ENCODE results near the gene MEIS1.

DNA sequence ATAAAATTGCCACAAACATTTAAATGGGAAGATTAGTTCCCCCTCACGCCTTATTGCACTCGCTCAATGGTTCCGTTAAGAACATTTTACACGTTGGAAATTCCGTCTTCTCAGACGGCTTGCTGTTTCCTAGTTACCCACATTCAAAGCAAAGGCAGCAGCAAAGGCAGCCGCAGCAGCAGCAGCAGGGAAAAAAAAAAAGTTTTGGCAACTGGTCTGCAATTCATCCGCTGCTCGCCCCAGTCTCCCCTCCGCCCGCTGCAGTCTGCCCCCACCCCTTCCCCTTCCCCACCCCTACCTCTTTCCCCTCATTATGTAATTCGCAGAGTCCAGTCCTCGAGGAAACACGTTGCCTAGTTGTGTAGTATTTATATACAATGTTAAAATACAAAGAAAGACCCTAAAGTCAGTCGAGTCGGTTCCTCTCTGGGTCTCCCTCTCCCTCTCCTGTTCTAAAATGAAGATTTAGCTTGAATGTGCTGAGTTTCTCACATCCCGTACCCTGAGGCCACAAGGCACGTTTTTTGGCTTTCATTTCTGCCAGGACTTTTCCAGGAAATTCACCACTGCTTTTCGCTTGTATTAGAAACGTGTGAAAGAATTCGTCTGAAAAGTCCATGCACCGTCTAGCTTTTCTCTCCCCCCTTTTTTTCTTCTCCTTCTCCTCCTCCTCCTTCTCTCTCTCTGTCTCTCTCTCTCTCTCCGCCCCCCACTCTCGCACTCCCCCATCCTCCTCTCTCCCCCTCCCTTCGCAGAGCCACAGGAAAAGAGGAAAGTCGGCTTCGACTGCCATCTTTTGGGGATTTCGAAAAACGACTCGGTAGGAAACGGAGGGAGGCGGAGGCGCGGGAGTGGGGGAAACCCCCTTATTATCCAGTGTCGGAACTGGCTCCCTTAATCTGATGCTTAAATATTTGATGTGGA is 140.0 kb downstream of the MEIS1 start:
- TF ChIP-seq, protein P1, sequence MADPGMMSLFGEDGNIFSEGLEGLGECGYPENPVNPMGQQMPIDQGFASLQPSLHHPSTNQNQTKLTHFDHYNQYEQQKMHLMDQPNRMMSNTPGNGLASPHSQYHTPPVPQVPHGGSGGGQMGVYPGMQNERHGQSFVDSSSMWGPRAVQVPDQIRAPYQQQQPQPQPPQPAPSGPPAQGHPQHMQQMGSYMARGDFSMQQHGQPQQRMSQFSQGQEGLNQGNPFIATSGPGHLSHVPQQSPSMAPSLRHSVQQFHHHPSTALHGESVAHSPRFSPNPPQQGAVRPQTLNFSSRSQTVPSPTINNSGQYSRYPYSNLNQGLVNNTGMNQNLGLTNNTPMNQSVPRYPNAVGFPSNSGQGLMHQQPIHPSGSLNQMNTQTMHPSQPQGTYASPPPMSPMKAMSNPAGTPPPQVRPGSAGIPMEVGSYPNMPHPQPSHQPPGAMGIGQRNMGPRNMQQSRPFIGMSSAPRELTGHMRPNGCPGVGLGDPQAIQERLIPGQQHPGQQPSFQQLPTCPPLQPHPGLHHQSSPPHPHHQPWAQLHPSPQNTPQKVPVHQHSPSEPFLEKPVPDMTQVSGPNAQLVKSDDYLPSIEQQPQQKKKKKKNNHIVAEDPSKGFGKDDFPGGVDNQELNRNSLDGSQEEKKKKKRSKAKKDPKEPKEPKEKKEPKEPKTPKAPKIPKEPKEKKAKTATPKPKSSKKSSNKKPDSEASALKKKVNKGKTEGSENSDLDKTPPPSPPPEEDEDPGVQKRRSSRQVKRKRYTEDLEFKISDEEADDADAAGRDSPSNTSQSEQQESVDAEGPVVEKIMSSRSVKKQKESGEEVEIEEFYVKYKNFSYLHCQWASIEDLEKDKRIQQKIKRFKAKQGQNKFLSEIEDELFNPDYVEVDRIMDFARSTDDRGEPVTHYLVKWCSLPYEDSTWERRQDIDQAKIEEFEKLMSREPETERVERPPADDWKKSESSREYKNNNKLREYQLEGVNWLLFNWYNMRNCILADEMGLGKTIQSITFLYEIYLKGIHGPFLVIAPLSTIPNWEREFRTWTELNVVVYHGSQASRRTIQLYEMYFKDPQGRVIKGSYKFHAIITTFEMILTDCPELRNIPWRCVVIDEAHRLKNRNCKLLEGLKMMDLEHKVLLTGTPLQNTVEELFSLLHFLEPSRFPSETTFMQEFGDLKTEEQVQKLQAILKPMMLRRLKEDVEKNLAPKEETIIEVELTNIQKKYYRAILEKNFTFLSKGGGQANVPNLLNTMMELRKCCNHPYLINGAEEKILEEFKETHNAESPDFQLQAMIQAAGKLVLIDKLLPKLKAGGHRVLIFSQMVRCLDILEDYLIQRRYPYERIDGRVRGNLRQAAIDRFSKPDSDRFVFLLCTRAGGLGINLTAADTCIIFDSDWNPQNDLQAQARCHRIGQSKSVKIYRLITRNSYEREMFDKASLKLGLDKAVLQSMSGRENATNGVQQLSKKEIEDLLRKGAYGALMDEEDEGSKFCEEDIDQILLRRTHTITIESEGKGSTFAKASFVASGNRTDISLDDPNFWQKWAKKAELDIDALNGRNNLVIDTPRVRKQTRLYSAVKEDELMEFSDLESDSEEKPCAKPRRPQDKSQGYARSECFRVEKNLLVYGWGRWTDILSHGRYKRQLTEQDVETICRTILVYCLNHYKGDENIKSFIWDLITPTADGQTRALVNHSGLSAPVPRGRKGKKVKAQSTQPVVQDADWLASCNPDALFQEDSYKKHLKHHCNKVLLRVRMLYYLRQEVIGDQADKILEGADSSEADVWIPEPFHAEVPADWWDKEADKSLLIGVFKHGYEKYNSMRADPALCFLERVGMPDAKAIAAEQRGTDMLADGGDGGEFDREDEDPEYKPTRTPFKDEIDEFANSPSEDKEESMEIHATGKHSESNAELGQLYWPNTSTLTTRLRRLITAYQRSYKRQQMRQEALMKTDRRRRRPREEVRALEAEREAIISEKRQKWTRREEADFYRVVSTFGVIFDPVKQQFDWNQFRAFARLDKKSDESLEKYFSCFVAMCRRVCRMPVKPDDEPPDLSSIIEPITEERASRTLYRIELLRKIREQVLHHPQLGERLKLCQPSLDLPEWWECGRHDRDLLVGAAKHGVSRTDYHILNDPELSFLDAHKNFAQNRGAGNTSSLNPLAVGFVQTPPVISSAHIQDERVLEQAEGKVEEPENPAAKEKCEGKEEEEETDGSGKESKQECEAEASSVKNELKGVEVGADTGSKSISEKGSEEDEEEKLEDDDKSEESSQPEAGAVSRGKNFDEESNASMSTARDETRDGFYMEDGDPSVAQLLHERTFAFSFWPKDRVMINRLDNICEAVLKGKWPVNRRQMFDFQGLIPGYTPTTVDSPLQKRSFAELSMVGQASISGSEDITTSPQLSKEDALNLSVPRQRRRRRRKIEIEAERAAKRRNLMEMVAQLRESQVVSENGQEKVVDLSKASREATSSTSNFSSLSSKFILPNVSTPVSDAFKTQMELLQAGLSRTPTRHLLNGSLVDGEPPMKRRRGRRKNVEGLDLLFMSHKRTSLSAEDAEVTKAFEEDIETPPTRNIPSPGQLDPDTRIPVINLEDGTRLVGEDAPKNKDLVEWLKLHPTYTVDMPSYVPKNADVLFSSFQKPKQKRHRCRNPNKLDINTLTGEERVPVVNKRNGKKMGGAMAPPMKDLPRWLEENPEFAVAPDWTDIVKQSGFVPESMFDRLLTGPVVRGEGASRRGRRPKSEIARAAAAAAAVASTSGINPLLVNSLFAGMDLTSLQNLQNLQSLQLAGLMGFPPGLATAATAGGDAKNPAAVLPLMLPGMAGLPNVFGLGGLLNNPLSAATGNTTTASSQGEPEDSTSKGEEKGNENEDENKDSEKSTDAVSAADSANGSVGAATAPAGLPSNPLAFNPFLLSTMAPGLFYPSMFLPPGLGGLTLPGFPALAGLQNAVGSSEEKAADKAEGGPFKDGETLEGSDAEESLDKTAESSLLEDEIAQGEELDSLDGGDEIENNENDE (IDR thresholded peaks at IDR 0.05; ENCODE audit: insufficient replicate concordance, low read length): no peak
- TF ChIP-seq CBX5 (IDR thresholded peaks at IDR 0.05; ENCODE audit: low read depth, low read length) (no peak), POLR2A (IDR thresholded peaks at IDR 0.05; ENCODE audit: control extremely low read depth in 1 of 2, low read depth in 2 of 2, low read length in 2 of 2) (no peak), HDAC2 (IDR thresholded peaks at IDR 0.05; ENCODE audit: borderline replicate concordance in 1 of 2, low read depth in 2 of 2, low read length in 2 of 2) (no peak), SP1 (IDR thresholded peaks at IDR 0.05; ENCODE audit: low read depth, low read length) (peak; percentile 27; the same call in 1 of the 2 replicates), POLR2AphosphoS5 (IDR thresholded peaks at IDR 0.05; ENCODE audit: low read depth, low read length) (no peak), CEBPB (IDR thresholded peaks at IDR 0.05; ENCODE audit: low read depth, low read length) (no peak), RAD21 (IDR thresholded peaks at IDR 0.05 in 1 of 2, conservative IDR thresholded peaks at IDR 0.05 in 1 of 2; ENCODE audit: low read depth in 2 of 2, low read length in 2 of 2) (peak; percentile 86 to 87), RBBP5 (IDR thresholded peaks at IDR 0.05; ENCODE audit: borderline replicate concordance, low read depth, low read length) (no peak)
- TF ChIP-seq, protein P2, sequence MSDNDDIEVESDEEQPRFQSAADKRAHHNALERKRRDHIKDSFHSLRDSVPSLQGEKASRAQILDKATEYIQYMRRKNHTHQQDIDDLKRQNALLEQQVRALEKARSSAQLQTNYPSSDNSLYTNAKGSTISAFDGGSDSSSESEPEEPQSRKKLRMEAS (IDR thresholded peaks at IDR 0.05): no peak

All from H1 (cell line).